Stimulated activated CD4-positive, alpha-beta T cell treated with anti-CD3 and anti-CD28 coated beads, TNF-alpha, amount 100 ng/mL, for 1 hour (primary cell): ENCODE measurements around the gene LAGE3.
"Not testable (repeated sequence)": the region's sequence is repeated elsewhere in the genome, so short reads cannot be mapped to it uniquely, and the experiment has no call there.

Source experiments
- DNase-seq, 3 donors: peaks; one replicate each; pipeline ENCODE4 v3.0.0-alpha.2; 2020; ENCODE audit warnings: low read depth in 3 of 3, low spot score in 1 of 3

Gene LAGE3

DNA sequence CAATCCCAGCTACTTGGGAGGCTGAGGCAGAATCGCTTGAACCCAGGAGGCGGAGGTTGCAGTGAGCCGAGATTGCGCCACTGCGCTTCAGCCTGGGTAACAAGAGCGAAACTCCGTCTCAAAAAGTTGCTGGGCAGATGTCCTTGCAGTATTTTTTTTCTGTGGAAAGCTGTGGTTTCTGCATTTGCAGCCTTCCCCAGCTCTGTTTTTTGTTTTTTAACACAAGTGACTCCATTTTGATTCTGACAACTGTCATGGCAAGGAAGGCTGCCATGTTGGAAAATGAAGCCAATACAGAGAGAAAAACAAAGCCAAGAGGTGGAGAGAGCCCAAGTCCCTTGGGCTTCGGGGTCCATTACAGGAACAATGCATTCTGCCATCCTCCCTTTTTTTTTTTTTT, 23.0 kb upstream of the LAGE3 start:
- DNase-seq, result no peak

- DNase-seq, result not testable (repeated sequence)
These were observed 22.3 kb upstream of the LAGE3 start for GRCh38 chrX:154501423-154501822.

- DNase-seq, result not testable (repeated sequence)
These were observed 17.6 kb upstream of the LAGE3 start for GRCh38 chrX:154496591-154497137.

DNA sequence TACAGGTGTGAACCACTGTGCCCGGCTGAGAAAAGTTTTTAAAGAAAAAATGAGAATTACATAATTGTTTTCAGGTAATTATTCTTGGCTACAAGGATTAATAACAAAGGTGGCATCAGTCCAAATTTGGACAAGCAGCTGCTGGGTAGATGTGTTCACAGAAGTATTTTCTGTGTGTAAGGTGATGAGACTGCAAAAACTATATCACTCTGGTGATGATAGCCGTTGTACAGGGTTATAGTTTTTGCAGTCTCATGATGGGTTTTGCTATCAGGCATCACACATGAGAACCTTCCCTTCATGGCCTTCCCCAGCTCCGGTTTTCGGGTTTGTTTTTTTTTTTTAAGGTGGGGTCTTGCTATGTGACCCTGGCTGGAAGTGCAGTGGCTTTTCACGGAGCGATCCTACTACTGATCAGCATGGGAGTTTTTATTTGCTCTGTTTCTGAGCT, 16.4 kb upstream of the LAGE3 start:
- no peak for DNase-seq

DNA sequence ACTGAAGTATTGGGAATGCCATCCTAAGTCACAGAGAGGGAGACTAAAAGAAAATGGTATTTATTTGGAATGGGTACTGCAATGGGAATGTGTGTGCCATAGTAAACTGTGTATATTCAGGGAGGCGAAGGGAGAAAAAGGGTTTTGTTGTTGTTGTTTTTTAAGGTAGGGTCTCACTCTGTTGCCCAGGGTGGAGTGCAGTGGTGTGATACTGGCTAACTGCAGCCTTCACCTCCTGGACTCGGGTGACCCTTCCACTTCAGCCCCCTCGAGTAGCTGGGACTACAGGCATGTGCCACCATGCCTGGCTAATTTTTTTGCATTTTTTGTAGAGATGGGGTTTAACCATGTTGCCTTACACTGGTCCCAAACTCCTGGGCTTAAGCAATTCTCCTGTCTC, 15.6 kb upstream of the LAGE3 start:
- DNase-seq, result no peak

- DNase-seq, result peak; percentile 65 to 71 (median 70)
These were observed 11.5 kb upstream of the LAGE3 start, which contains the start of gene SLC10A3 for GRCh38 chrX:154490414-154491083. SLC10A3 (minus strand) TSS chrX:154490629; CDS start chrX:154488940, 1,689 bp downstream.

DNA sequence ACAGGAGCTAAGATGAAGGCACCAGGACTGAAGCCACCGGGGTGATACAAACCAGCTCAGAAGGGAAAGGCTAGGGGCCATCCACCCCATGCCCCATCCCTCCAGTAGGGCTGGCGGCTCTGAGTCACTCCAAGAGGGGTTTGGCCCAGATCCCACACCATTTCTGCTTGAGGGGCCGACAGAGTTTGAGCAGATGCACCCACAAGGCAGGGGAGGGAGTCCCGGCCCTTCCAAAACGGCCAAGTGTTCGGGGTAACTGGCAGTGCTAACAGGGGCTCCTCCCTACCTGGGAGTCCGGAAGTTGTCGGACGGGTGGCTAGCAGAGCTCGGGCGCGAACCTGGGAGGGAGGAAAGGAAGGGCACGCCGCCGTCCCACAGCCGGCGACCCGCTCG, 10.9 kb upstream of the LAGE3 start:
- DNase-seq, result no peak

GRCh38 chrX:154489182-154489581, 10.1 kb upstream of the LAGE3 start:
- no peak for DNase-seq

GRCh38 chrX:154488336-154489075, 9.4 kb upstream of the LAGE3 start:
- no peak for DNase-seq

GRCh38 chrX:154487518-154488290, 8.6 kb upstream of the LAGE3 start:
- DNase-seq, result no peak

- DNase-seq, result peak in 1 of 3 donors; percentile 42
These were observed 7.5 kb upstream of the LAGE3 start, which contains the start of gene UBL4A for GRCh38 chrX:154486396-154487207. UBL4A (minus strand) TSS chrX:154486615; CDS start chrX:154486584, 31 bp downstream.

GRCh38 chrX:154486052-154486395, 6.9 kb upstream of the LAGE3 start:
- DNase-seq, result no peak

- no peak for DNase-seq
These were observed 6.3 kb upstream of the LAGE3 start for GRCh38 chrX:154485150-154486051.

GRCh38 chrX:154484255-154485149, 5.4 kb upstream of the LAGE3 start:
- DNase-seq, result no peak

DNA sequence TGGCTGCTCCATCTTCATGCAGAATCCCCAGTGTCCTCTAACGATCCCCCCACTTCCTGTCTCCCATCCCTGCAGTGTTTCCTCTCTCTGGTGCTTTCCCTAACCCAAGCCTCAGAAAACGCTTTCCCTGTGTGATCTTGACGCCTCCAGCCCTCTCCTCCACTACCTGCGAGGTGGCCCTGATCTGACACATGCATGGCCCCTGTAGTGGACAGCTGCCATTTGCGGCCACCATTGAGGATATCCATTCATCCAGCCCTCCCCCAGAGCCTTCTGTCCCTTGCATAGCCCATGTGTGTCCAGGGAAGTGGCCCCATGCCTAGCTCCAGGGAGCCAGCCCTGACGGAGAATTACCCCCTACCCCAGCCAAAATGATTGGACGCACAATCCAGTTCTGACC, 4.2 kb upstream of the LAGE3 start:
- no peak for DNase-seq

- DNase-seq, result no peak
These were observed 3.7 kb upstream of the LAGE3 start for GRCh38 chrX:154482786-154483185.

- DNase-seq, result no peak
These were observed 3.0 kb upstream of the LAGE3 start for GRCh38 chrX:154481911-154482601.

DNA sequence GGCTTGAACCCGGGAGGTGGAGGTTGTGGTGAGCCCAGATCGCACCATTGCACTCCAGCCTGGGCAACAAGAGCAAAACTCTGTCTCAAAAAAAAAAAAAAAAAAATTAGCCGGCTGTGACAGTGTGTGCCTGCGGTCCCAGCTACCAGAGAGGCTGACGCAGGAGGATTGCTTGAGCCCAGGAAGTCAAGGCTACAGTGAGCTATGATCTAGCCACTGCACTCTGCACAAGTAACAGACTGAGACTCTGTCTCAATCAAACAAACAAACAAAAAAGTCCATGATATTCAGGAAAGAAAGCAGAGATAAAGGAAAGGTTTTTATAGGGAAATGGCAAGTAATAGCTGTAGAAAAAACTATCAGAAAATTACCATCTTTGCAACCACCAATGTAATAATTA, 2.1 kb upstream of the LAGE3 start:
- no peak for DNase-seq
